GM23338 (cell line): ENCODE measurements around the gene CD72. TPM values are rescaled to one million over a fixed set of nuclear protein-coding genes. Genes with fewer than 3 reads are reported as not detected.

Experiments used
- ATAC-seq: fragments of 200-7000 bp; cut with Tn5 transposase; 3 replicates; pipeline ENCODE4 v1.9.1; 2020
- DNase-seq: peaks from one replicate; pipeline ENCODE4 v3.0.0-alpha.2; 2015; ENCODE audit warnings: low spot score
- H2AFZ ChIP-seq: fragments of 200-600 bp; sonication (generic); 2 replicates; pipeline ENCODE4 v1.8.0; 2016; ENCODE audit warnings: antibody characterized with exemption, mild to moderate bottlenecking, moderate library complexity
- H3F3A ChIP-seq: fragments of 200-600 bp; sonication (generic); replicated peaks from 2 replicates; pipeline ENCODE4 v1.8.0; 2017; ENCODE audit warnings: antibody characterized with exemption, mixed run types, low read depth
- H3K27ac ChIP-seq: fragments of 200-600 bp; sonication (generic); 2 replicates; pipeline ENCODE4 v1.6.1; 2016; ENCODE audit warnings: low read depth
- H3K27me3 ChIP-seq: fragments of 200-600 bp; sonication (generic); 2 replicates; pipeline ENCODE4 v1.8.0; 2016; ENCODE audit warnings: mild to moderate bottlenecking, mixed run types, moderate library complexity; ENCODE audit not compliant: insufficient read depth
- H3K36me3 ChIP-seq: fragments of 200-600 bp; sonication (generic); 2 replicates; pipeline ENCODE4 v1.8.0; 2016; ENCODE audit warnings: mild to moderate bottlenecking; ENCODE audit not compliant: insufficient read depth
- H3K4me1 ChIP-seq: fragments of 200-600 bp; sonication (generic); 2 replicates; pipeline ENCODE4 v1.8.0; 2016; ENCODE audit warnings: mild to moderate bottlenecking, moderate library complexity; ENCODE audit not compliant: insufficient read depth
- H3K4me2 ChIP-seq: fragments of 200-600 bp; sonication (generic); 2 replicates; pipeline ENCODE4 v1.7.1; 2017; ENCODE audit warnings: mixed run types
- H3K4me3 ChIP-seq: fragments of 200-600 bp; sonication (generic); 2 replicates; pipeline ENCODE4 v1.6.1; 2016; ENCODE audit warnings: mixed run types
- H3K79me2 ChIP-seq: fragments of 200-600 bp; sonication (generic); replicated peaks from 2 replicates; pipeline ENCODE4 v1.8.0; 2017; ENCODE audit warnings: mild to moderate bottlenecking; ENCODE audit not compliant: insufficient read depth
- H3K9me2 ChIP-seq: fragments of 200-600 bp; sonication (generic); 2 replicates; pipeline ENCODE4 v1.8.0; 2017; ENCODE audit not compliant: insufficient read depth
- H4K20me1 ChIP-seq: fragments of 200-600 bp; sonication (generic); replicated peaks from 2 replicates; pipeline ENCODE4 v1.8.0; 2017; ENCODE audit warnings: mild to moderate bottlenecking; ENCODE audit not compliant: insufficient read depth
- H3K27ac Mint-ChIP-seq: 2 replicates; pipeline ENCODE4 v1.8.0; 2020; ENCODE audit warnings: inconsistent platforms, mild to moderate bottlenecking, moderate library complexity, mixed read lengths
- H3K27me3 Mint-ChIP-seq: 3 replicates; pipeline ENCODE4 v1.8.0; 2022; ENCODE audit warnings: low read depth, mild to moderate bottlenecking, moderate library complexity, mixed read lengths, inconsistent platforms; ENCODE audit not compliant: insufficient read depth, poor library complexity
- H3K36me3 Mint-ChIP-seq: 3 replicates; pipeline ENCODE4 v1.8.0; 2021; ENCODE audit warnings: low read depth, mild to moderate bottlenecking, inconsistent platforms, moderate library complexity, mixed read lengths
- H3K4me1 Mint-ChIP-seq: 3 replicates; pipeline ENCODE4 v1.8.0; 2020; ENCODE audit warnings: mild to moderate bottlenecking, inconsistent platforms, mixed read lengths
- H3K4me3 Mint-ChIP-seq: 3 replicates; pipeline ENCODE4 v1.8.0; 2021; ENCODE audit warnings: moderate library complexity, mild to moderate bottlenecking, inconsistent platforms, mixed read lengths
- H3K9me3 Mint-ChIP-seq: 3 replicates; pipeline ENCODE4 v1.8.0; 2020; ENCODE audit warnings: moderate library complexity, mild to moderate bottlenecking, inconsistent platforms, mixed read lengths
- CREB1 ChIP-seq: fragments of 250-450 bp; sonication (Bioruptor Pico); IDR thresholded peaks from 2 replicates; pipeline ENCODE4 v1.5.0; 2020; ENCODE audit warnings: low read depth, mild to moderate bottlenecking, moderate library complexity
- EZH2 ChIP-seq: fragments of 200-600 bp; sonication (generic); IDR thresholded peaks from one replicate; pipeline ENCODE4 v1.8.0; 2017; ENCODE audit warnings: antibody characterized with exemption, mild to moderate bottlenecking, low read depth; ENCODE audit not compliant: unreplicated experiment
- EZH2phosphoT487 ChIP-seq: fragments of 200-600 bp; sonication (generic); IDR thresholded peaks from one replicate; pipeline ENCODE4 v1.8.1; 2018; ENCODE audit warnings: antibody characterized with exemption; ENCODE audit not compliant: unreplicated experiment
- JUNB ChIP-seq: IDR thresholded peaks from one replicate; pipeline ENCODE4 v1.6.1; 2016; ENCODE audit warnings: antibody characterized with exemption; ENCODE audit not compliant: unreplicated experiment
- NANOG ChIP-seq: IDR thresholded peaks from 2 replicates; pipeline ENCODE4 v1.6.1; 2016; ENCODE audit warnings: antibody characterized with exemption, borderline replicate concordance
- POLR2AphosphoS5 ChIP-seq: IDR thresholded peaks from 2 replicates; pipeline ENCODE4 v1.6.1; 2016; ENCODE audit warnings: antibody characterized with exemption, low read depth
- STAT1 ChIP-seq: IDR thresholded peaks from one replicate; pipeline ENCODE4 v1.6.1; 2016; ENCODE audit warnings: antibody characterized with exemption; ENCODE audit not compliant: unreplicated experiment
- ZNF114 ChIP-seq: fragments of 250-450 bp; sonication (Bioruptor Pico); IDR thresholded peaks from 2 replicates; pipeline ENCODE4 v1.5.0; 2020; ENCODE audit warnings: mild to moderate bottlenecking, moderate library complexity
- ZNF331 ChIP-seq: fragments of 250-450 bp; sonication (Bioruptor Pico); IDR thresholded peaks from 2 replicates; pipeline ENCODE4 v1.5.0; 2020; ENCODE audit warnings: low read depth, mild to moderate bottlenecking, moderate library complexity
- ZNF462 ChIP-seq: fragments of 250-450 bp; sonication (Bioruptor Pico); IDR thresholded peaks from 2 replicates; pipeline ENCODE4 v1.5.0; 2020; ENCODE audit warnings: mild to moderate bottlenecking, moderate library complexity
- polyA plus RNA-seq: library from polyadenylated mRNA; unstranded; fragments of >200 nt; fragmentation: Nextera tagmentation; extraction: Ambion mirVana; gene quantifications from 2 replicates; pipeline ENCODE4 v1.2.1, GENCODE V29; 2016
- total RNA-seq: library from RNA; depleted of rRNA; stranded (reverse); fragments of >200 nt; shearing (Covaris generic); gene quantifications from 2 replicates; pipeline ENCODE4 v1.2.3, GENCODE V29; 2014
- TF ChIP-seq, protein P1 (sequence below), 2 experiments: fragments of 200-600 bp in 1 of 2; sonication (generic) in 1 of 2; conservative IDR thresholded peaks; 2 replicates each; pipeline versions ENCODE4 v1.5.1 to v1.6.1; 2016 to 2017; ENCODE audit warnings: antibody characterized with exemption in 2 of 2, low read depth in 2 of 2, mild to moderate bottlenecking in 2 of 2, moderate library complexity in 1 of 2
- TF ChIP-seq, protein P2 (sequence below): IDR thresholded peaks from 2 replicates; pipeline ENCODE4 v1.6.1; 2016; ENCODE audit warnings: antibody characterized with exemption

The CD72 gene
- total and polyA plus RNA-seq, 2 experiments from 2014 or later: 4.7 to 4.8 TPM

DNA sequence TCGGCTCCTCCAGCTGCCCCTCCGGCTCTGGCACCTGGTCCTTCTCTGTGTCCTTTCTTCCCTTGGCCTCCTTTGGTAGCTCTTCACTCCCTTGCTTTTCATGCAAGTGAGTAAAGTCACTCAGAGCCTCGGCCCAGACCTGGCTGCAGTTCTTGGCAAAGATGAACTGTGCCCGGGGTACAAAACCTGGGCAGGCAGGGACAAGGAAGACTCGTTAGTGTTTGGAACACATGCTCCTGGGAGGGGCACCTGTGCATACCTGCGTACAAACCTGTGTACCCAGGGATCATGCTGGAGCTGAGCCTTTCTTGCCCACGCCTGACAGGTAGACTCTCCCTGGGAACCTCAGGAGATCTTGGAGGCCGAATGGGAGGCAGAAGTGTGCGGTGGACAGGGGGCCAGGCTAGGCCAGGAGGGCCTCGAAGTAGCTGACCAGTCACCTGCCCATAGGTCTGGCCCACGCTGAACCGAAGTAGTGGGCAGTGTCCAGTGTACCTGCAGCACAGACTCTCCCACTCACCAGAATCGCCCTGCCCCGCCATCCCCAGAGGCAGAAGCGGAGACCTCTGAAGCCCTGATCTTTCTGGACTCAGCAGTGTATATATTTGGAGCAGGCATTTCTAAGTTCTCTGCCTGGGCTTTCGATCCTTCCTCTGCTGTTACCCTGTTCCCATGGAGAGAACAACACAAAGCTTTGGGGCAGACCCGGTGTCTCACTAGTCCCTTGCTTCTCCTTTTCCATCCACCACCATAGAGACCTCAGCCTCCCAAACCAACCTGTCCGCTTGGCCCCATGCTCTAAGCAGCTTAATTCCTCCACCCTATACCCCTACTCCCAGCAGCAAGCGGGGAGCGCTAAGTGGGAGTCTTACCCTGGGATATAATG lies 55.1 kb downstream of the CD72 start (continued):
- TF ChIP-seq ZNF462: no peak
- no peak for TF ChIP-seq CREB1 (CRISPR knock-in tag)
- no peak for TF ChIP-seq ZNF114 (CRISPR knock-in tag)
- TF ChIP-seq JUNB: no peak
- TF ChIP-seq NANOG: no peak

DNA sequence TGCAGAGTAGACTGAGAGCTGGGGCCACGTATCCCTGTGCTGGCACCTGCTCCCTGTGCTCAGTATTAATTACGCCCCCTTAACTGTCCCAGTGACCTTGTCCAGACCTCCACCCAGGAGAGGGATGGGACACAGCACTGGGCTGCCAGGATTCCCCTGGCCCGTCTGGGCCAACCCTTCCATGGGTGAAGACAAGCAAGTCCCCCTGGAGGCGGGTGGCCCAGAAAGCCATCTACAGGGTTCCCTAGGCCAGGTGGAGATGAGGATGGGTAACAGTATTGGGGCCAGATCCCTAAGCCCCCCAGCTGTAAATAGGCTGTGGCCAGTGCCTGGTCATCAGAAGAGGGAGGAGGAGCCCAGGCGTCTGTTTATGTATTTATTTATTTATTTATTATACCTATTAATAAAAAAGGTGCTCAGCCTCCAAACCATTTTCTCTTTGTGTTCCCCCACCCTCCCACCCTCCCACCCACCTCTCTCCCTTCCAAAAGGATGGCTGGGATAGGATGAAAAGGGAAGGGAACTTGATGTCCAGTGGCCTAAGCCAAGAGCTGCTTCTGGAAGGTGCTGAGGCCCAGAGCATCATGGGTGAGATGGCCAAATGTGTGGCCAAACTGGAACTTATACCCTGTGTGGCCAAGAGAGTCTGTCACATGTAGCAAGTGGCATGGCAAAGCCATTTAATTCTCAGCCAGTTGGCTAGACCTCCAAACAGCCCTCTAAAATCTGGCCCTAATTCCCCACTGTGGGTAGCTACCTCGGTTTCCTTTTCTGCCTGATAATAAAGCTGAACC lies 56.5 kb downstream of the CD72 start:
- Histone ChIP-seq H3F3A (no peaks in the 10 kb centered on the region), H3K27ac (no peak overlapping the region), H3K27me3 (no peaks in the 10 kb centered on the region), H3K36me3 (no peaks in the 10 kb centered on the region), H2AFZ (no peak overlapping the region), H3K9me2 (no peaks in the 10 kb centered on the region), H3K4me2 (no peak overlapping the region), H3K79me2 (no peaks in the 10 kb centered on the region), H4K20me1 (no peaks in the 10 kb centered on the region; the same call in 1 of the 2 replicates), H3K4me3 (no peak overlapping the region), H3K4me1 (no peaks in the 10 kb centered on the region)
- Mint-ChIP-seq H3K4me1 (peaks cover 12% of the 10 kb centered on the region), H3K27ac (no peak overlapping the region), H3K4me3 (no peak overlapping the region), H3K9me3 (no peaks in the 10 kb centered on the region), H3K27me3 (peaks cover 12% of the 10 kb centered on the region), H3K36me3 (peaks cover 2% of the 10 kb centered on the region; the same call in 1 of the 3 replicates)
- ATAC-seq (no peak), DNase-seq (no peak)
- TF ChIP-seq CREB1 (CRISPR knock-in tag): no peak
- TF ChIP-seq, protein P1, sequence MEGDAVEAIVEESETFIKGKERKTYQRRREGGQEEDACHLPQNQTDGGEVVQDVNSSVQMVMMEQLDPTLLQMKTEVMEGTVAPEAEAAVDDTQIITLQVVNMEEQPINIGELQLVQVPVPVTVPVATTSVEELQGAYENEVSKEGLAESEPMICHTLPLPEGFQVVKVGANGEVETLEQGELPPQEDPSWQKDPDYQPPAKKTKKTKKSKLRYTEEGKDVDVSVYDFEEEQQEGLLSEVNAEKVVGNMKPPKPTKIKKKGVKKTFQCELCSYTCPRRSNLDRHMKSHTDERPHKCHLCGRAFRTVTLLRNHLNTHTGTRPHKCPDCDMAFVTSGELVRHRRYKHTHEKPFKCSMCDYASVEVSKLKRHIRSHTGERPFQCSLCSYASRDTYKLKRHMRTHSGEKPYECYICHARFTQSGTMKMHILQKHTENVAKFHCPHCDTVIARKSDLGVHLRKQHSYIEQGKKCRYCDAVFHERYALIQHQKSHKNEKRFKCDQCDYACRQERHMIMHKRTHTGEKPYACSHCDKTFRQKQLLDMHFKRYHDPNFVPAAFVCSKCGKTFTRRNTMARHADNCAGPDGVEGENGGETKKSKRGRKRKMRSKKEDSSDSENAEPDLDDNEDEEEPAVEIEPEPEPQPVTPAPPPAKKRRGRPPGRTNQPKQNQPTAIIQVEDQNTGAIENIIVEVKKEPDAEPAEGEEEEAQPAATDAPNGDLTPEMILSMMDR (conservative IDR thresholded peaks at IDR 0.05; ENCODE audit: low read depth in 2 of 2): no peak
- no peak for TF ChIP-seq ZNF114 (CRISPR knock-in tag)
- TF ChIP-seq, protein P2, sequence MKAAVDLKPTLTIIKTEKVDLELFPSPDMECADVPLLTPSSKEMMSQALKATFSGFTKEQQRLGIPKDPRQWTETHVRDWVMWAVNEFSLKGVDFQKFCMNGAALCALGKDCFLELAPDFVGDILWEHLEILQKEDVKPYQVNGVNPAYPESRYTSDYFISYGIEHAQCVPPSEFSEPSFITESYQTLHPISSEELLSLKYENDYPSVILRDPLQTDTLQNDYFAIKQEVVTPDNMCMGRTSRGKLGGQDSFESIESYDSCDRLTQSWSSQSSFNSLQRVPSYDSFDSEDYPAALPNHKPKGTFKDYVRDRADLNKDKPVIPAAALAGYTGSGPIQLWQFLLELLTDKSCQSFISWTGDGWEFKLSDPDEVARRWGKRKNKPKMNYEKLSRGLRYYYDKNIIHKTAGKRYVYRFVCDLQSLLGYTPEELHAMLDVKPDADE: no peak
- TF ChIP-seq POLR2AphosphoS5: no peak
- no peak for TF ChIP-seq ZNF331 (CRISPR knock-in tag)
- TF ChIP-seq NANOG: no peak
- TF ChIP-seq EZH2: no peak
- no peak for TF ChIP-seq JUNB
- TF ChIP-seq STAT1: no peak
- TF ChIP-seq EZH2phosphoT487: no peak
